Stomach (tissue), 9 donors: ENCODE results near the gene LTA. TPM values are rescaled to one million over a fixed set of nuclear protein-coding genes. Genes with fewer than 3 reads are reported as not detected.

Source experiments
- DNase-seq, 2 donors: peaks; one replicate each; pipeline versions ENCODE4 v3.0.0 to v3.0.0-alpha.2; 2013 to 2019
- H3K27ac ChIP-seq, 5 donors: fragments of 200-600 bp in 4 of 5; sonication (generic) in 4 of 5; one replicate each; pipeline ENCODE4 v1.5.1; 2013 to 2019; ENCODE audit warnings: mild to moderate bottlenecking in 1 of 5, moderate library complexity in 1 of 5
- H3K27me3 ChIP-seq, 3 donors: fragments of 200-600 bp; sonication (generic); one replicate each; pipeline ENCODE4 v1.5.1; 2017 to 2019; ENCODE audit warnings: mixed run types in 1 of 3
- H3K36me3 ChIP-seq, 4 donors: fragments of 200-600 bp; sonication (generic); 1 replicate in 3 of 4; 2 replicates in 1 of 4; pipeline ENCODE4 v1.5.1; 2016 to 2019
- H3K4me1 ChIP-seq, 4 donors: fragments of 200-600 bp; sonication (generic); one replicate each; pipeline ENCODE4 v1.5.1; 2016 to 2019
- H3K4me3 ChIP-seq, 4 donors: fragments of 200-600 bp; sonication (generic) in 3 of 4; one replicate each; pipeline ENCODE4 v1.5.1; 2016 to 2019; ENCODE audit warnings: mild to moderate bottlenecking in 1 of 4
- H3K9me3 ChIP-seq, 4 donors: fragments of 200-600 bp; sonication (generic); one replicate each; pipeline ENCODE4 v1.5.1; 2016 to 2019
- CTCF ChIP-seq, 7 experiments: fragments of 450-650 bp in 4 of 7; fragments of 200-600 bp in 3 of 7; sonication (generic) in 3 of 7; IDR thresholded peaks; one replicate each; pipeline ENCODE4 v1.5.1; 2016 to 2019; ENCODE audit warnings: antibody characterized with exemption in 7 of 7, control low read depth in 2 of 7, mild to moderate bottlenecking in 1 of 7
- EP300 ChIP-seq: sonication (generic); formaldehyde crosslinking; IDR thresholded peaks from one replicate; pipeline ENCODE4 v1.6.1; 2017; ENCODE audit warnings: antibody characterized with exemption
- POLR2A ChIP-seq, 4 donors: fragments of 450-650 bp; IDR thresholded peaks; one replicate each; pipeline ENCODE4 v1.6.1; 2016; ENCODE audit warnings: antibody characterized with exemption in 4 of 4, control low read depth in 2 of 4, mild to moderate bottlenecking in 1 of 4, moderate library complexity in 1 of 4
- POLR2AphosphoS5 ChIP-seq, 3 donors: sonication (generic); formaldehyde crosslinking; IDR thresholded peaks; one replicate each; pipeline ENCODE4 v1.6.1; 2016; ENCODE audit warnings: antibody characterized with exemption in 3 of 3
- WGBS, 5 donors: extraction: QIAGEN DNeasy Blood & Tissue Kit in 3 of 5; methylation state at CpG; one replicate each; pipeline versions ENCODE4 v1.1.5 to v1.1.7; 2013 to 2018; 5-methylcytosine and 5-hydroxymethylcytosine counted together
- intact Hi-C: fragments of 100-400 bp; cut with DNase I; formaldehyde crosslinking; loops from one replicate; pipeline ENCODE4 v1.15.1; 2023; ENCODE audit warnings: low total_unique reads
- polyA plus RNA-seq, 3 donors: library from polyadenylated mRNA; stranded (reverse); fragments of 200-250 nt; gene quantifications; one replicate each; pipeline ENCODE4 v1.2.3, GENCODE V29; 2013
- total RNA-seq, 5 donors: library from RNA; depleted of rRNA; stranded (reverse); fragments of >200 nt; gene quantifications; one replicate each; pipeline versions ENCODE4 v1.1.0 to v1.2.3, GENCODE V29; 2014 to 2016
- donor health status: healthy with polysubstance abuse.
- donor health status: Bipolar disorder and iron deficiency.
- donor health status: healthy.

Gene LTA
- total and polyA plus RNA-seq, 8 donors = 0.18 TPM; not detected in 7

- Histone ChIP-seq H3K27me3 (no peaks in the 10 kb centered on the region), H3K27ac (no peak overlapping the region), H3K4me1 (no peaks in the 10 kb centered on the region), H3K36me3 (no peaks in the 10 kb centered on the region), H3K4me3 (no peak overlapping the region), H3K9me3 (no peaks in the 10 kb centered on the region)
- DNase-seq = no peak
- intact Hi-C loops = no loop called here
- TF ChIP-seq EP300 = no peak
- no peak for TF ChIP-seq POLR2AphosphoS5 (IDR thresholded peaks at IDR 0.05)
- no peak for TF ChIP-seq POLR2A (IDR thresholded peaks at IDR 0.05)
- no peak for TF ChIP-seq CTCF (IDR thresholded peaks at IDR 0.05)
- WGBS, 5 donors = 77 to 94% (median 86%) methylated on average over 4 of the region's 4 CpGs
These were observed 38.9 kb downstream of the LTA start for GRCh38 chr6:31610968-31611367.

GRCh38 chr6:31614075-31614619 lies 42.1 kb downstream of the LTA start:
- WGBS, 5 donors = 65 to 82% (median 77%) methylated on average over 7 to 8 of the region's 8 CpGs
- DNase-seq = no peak
- H3K9me3 ChIP-seq = no peaks in the 10 kb centered on the region
- TF ChIP-seq CTCF (IDR thresholded peaks at IDR 0.05) (no peak), POLR2AphosphoS5 (IDR thresholded peaks at IDR 0.05) (no peak), EP300 (no peak), POLR2A (IDR thresholded peaks at IDR 0.05) (no peak)
- H3K36me3 ChIP-seq = no peaks in the 10 kb centered on the region
- intact Hi-C loops = no loop called here
- H3K27me3 ChIP-seq = no peaks in the 10 kb centered on the region
- peak overlapping the region in 2 of 5 donors; percentile 43 to 67 for H3K27ac ChIP-seq
- H3K4me3 ChIP-seq = no peak overlapping the region
- peaks cover 0 to under 1% (median 0%) of the 10 kb centered on the region in 4 donors for H3K4me1 ChIP-seq

- Histone ChIP-seq H3K4me1 (peaks cover 0 to 7% (median 0%) of the 10 kb centered on the region in 4 donors), H3K4me3 (peak within 1 kb of the TSS in 3 of 4 donors; percentile 3 to 31 (median 27)), H3K27me3 (no peaks in the 10 kb centered on the region), H3K36me3 (no peaks in the 10 kb centered on the region), H3K27ac (peak within 1 kb of the TSS in 4 of 5 donors; percentile 18 to 67 (median 36)), H3K9me3 (no peaks in the 10 kb centered on the region)
- intact Hi-C loops = no loop called here
- 49 to 61% (median 58%) methylated on average over 6 of the region's 6 CpGs for WGBS, 5 donors
- no peak for DNase-seq
- TF ChIP-seq POLR2AphosphoS5 (IDR thresholded peaks at IDR 0.05) (no peak), CTCF (IDR thresholded peaks at IDR 0.05) (no peak), EP300 (no peak), POLR2A (IDR thresholded peaks at IDR 0.05) (no peak)
These were observed 42.8 kb downstream of the LTA start, which contains the start of gene AIF1 for GRCh38 chr6:31614684-31615578. AIF1 (plus strand) TSS chr6:31615234; CDS start chr6:31615330, 96 bp downstream.

DNA sequence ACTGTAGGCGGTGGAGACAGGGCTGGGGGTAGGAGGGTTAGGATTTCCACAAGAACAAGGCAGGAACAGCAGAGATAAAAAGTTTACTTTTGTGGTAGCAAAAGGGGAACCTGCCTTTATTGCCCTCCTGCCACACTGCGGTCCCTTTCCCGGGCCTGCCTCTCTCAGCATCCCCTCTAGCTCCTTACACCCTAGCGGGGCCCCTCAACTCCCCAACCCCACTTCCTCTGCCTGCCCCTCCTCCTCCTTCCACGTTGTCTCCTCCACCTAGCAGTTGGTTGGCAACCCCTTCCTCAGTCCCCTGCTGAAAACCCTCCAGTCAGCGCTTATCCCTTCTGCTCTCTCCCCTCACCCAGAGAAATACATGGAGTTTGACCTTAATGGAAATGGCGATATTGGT lies 43.7 kb downstream of the LTA start:
- H3K4me3 ChIP-seq = peak overlapping the region in 3 of 4 donors; percentile 3 to 31 (median 27)
- TF ChIP-seq CTCF (IDR thresholded peaks at IDR 0.05) = no peak
- no peak for TF ChIP-seq EP300
- TF ChIP-seq POLR2AphosphoS5 (IDR thresholded peaks at IDR 0.05) = no peak
- no peak for TF ChIP-seq POLR2A (IDR thresholded peaks at IDR 0.05)
- 62 to 69% (median 67%) methylated on average over 7 of the region's 7 CpGs for WGBS, 5 donors
- H3K36me3 ChIP-seq = no peaks in the 10 kb centered on the region
- H3K27me3 ChIP-seq = no peaks in the 10 kb centered on the region
- peaks cover 0 to 7% (median 0%) of the 10 kb centered on the region in 4 donors for H3K4me1 ChIP-seq
- intact Hi-C loops = no loop called here
- peak in 1 of 2 donors; percentile 47 for DNase-seq
- H3K27ac ChIP-seq = peak overlapping the region in 4 of 5 donors; percentile 18 to 67 (median 36)
- no peaks in the 10 kb centered on the region for H3K9me3 ChIP-seq
